ENCODE data around the gene GSE1.

GSE1 gene

GRCh38 chr16:85683363-85683762 is 70.2 kb downstream of the GSE1 start:
- DNase-seq = no peak

- no peak for DNase-seq
Measured at GRCh38 chr16:85685251-85685650, 72.1 kb downstream of the GSE1 start.

GRCh38 chr16:85686912-85687591 is 73.9 kb downstream of the GSE1 start:
- DNase-seq = no peak

- no peak for DNase-seq
Measured at GRCh38 chr16:85687651-85688471, 74.7 kb downstream of the GSE1 start.

- peak; percentile 85 for DNase-seq
Measured at GRCh38 chr16:85688586-85689284, 75.6 kb downstream of the GSE1 start, which contains the start of gene GINS2. GINS2 (minus strand) TSS chr16:85688954; CDS start chr16:85688898, 56 bp downstream.

GRCh38 chr16:85689285-85689949 is 76.3 kb downstream of the GSE1 start:
- DNase-seq = no peak

- no peak for DNase-seq
Measured at GRCh38 chr16:85689950-85690320, 76.8 kb downstream of the GSE1 start.

GRCh38 chr16:85690469-85691064 is 77.4 kb downstream of the GSE1 start:
- no peak for DNase-seq

GRCh38 chr16:85695196-85696128 is 82.3 kb downstream of the GSE1 start:
- no peak for DNase-seq

GRCh38 chr16:85696781-85697180 is 83.7 kb downstream of the GSE1 start:
- no peak for DNase-seq

- no peak for DNase-seq
Measured at GRCh38 chr16:85697431-85697830, 84.3 kb downstream of the GSE1 start.

GRCh38 chr16:85698459-85698891 is 85.4 kb downstream of the GSE1 start:
- no peak for DNase-seq

GRCh38 chr16:85698935-85699558 is 85.9 kb downstream of the GSE1 start:
- DNase-seq = no peak

GRCh38 chr16:85699628-85700027 is 86.5 kb downstream of the GSE1 start:
- no peak for DNase-seq

GRCh38 chr16:85704011-85704410 is 90.9 kb downstream of the GSE1 start:
- no peak for DNase-seq

GRCh38 chr16:85704900-85705846 is 92.1 kb downstream of the GSE1 start:
- no peak for DNase-seq

- no peak for DNase-seq
Measured at GRCh38 chr16:85706449-85707034, 93.4 kb downstream of the GSE1 start.

- no peak for DNase-seq
Measured at GRCh38 chr16:85707528-85708095, 94.5 kb downstream of the GSE1 start.

- no peak for DNase-seq
Measured at GRCh38 chr16:85708338-85708737, 95.2 kb downstream of the GSE1 start.
